ENCODE measurements around the gene GNG7. TPM values are rescaled to one million over a fixed set of nuclear protein-coding genes. Genes with fewer than 3 reads are reported as not detected.
"Not testable (repeated sequence)": the region's sequence is repeated elsewhere in the genome, so short reads cannot be mapped to it uniquely, and the experiment has no call there.

GNG7 gene
- total RNA-seq, 1 experiment from 2014 or later = 0.87 TPM

- Mint-ChIP-seq H3K27me3 (ENCODE audit: unreplicated experiment) (no peaks in the 10 kb centered on the region), H3K4me3 (ENCODE audit: low read depth, unreplicated experiment) (no peak overlapping the region), H3K36me3 (ENCODE audit: insufficient read depth, unreplicated experiment) (no peaks in the 10 kb centered on the region), H3K4me1 (ENCODE audit: low read depth, unreplicated experiment) (no peaks in the 10 kb centered on the region), H3K27ac (ENCODE audit: unreplicated experiment) (no peak overlapping the region), H3K9me3 (ENCODE audit: low read depth, unreplicated experiment) (no peaks in the 10 kb centered on the region)
- CTCF ChIA-PET = interaction anchor here (0.6 kb wide), 1 partner anchor 336 kb away, joined by 4 read pairs; no protein-coding TSS in a partner anchor
- TF ChIP-seq, protein P1, sequence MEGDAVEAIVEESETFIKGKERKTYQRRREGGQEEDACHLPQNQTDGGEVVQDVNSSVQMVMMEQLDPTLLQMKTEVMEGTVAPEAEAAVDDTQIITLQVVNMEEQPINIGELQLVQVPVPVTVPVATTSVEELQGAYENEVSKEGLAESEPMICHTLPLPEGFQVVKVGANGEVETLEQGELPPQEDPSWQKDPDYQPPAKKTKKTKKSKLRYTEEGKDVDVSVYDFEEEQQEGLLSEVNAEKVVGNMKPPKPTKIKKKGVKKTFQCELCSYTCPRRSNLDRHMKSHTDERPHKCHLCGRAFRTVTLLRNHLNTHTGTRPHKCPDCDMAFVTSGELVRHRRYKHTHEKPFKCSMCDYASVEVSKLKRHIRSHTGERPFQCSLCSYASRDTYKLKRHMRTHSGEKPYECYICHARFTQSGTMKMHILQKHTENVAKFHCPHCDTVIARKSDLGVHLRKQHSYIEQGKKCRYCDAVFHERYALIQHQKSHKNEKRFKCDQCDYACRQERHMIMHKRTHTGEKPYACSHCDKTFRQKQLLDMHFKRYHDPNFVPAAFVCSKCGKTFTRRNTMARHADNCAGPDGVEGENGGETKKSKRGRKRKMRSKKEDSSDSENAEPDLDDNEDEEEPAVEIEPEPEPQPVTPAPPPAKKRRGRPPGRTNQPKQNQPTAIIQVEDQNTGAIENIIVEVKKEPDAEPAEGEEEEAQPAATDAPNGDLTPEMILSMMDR (IDR thresholded peaks at IDR 0.05; ENCODE audit: unreplicated experiment) = no peak
- DNase-seq = no peak
- BruUV-seq (replicated peaks) = no TSS peak
- intact Hi-C loops (cut with micrococcal nuclease; ENCODE audit: unreplicated experiment) = no loop called here
Measured at GRCh38 chr19:2668175-2668763, 34.2 kb downstream of the GNG7 start.

DNA sequence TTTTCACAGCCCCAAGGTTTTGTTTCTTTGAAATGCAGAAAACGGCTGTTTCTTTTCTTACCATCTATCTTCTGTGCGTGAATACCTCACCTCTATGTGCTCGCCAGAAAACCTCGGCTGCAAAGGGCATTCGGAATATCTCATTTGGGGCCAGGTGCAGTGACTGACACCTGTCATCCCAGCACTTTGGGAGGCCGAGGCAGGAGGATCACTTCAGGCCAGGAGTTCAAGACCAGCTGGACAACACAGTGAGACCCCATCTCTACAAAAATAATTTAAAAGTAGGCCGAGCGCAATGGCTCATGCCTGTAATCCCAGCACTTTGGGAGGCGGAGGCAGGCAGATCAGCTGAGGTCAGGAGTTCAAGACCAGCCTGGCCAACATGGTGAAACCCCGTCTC lies 35.1 kb downstream of the GNG7 start:
- BruUV-seq (replicated peaks); intact Hi-C loops (cut with micrococcal nuclease; ENCODE audit: unreplicated experiment); CTCF ChIA-PET; DNase-seq; H3K4me1 Mint-ChIP-seq (ENCODE audit: low read depth, unreplicated experiment); H3K36me3 Mint-ChIP-seq (ENCODE audit: insufficient read depth, unreplicated experiment); H3K27ac Mint-ChIP-seq (ENCODE audit: unreplicated experiment); H3K27me3 Mint-ChIP-seq (ENCODE audit: unreplicated experiment); H3K4me3 Mint-ChIP-seq (ENCODE audit: low read depth, unreplicated experiment); H3K9me3 Mint-ChIP-seq (ENCODE audit: low read depth, unreplicated experiment): not testable (repeated sequence)

- DNase-seq = no peak
- intact Hi-C loops (cut with micrococcal nuclease; ENCODE audit: unreplicated experiment) = no loop called here
- TF ChIP-seq, protein P1 (IDR thresholded peaks at IDR 0.05; ENCODE audit: unreplicated experiment) = no peak
- no peak overlapping the region for H3K27ac Mint-ChIP-seq (ENCODE audit: unreplicated experiment)
- no peak overlapping the region for H3K4me3 Mint-ChIP-seq (ENCODE audit: low read depth, unreplicated experiment)
- BruUV-seq (replicated peaks) = no TSS peak
- H3K27me3 Mint-ChIP-seq (ENCODE audit: unreplicated experiment) = no peaks in the 10 kb centered on the region
- no peaks in the 10 kb centered on the region for H3K9me3 Mint-ChIP-seq (ENCODE audit: low read depth, unreplicated experiment)
- CTCF ChIA-PET = no interaction called here
- no peaks in the 10 kb centered on the region for H3K4me1 Mint-ChIP-seq (ENCODE audit: low read depth, unreplicated experiment)
- H3K36me3 Mint-ChIP-seq (ENCODE audit: insufficient read depth, unreplicated experiment) = no peaks in the 10 kb centered on the region
Measured at GRCh38 chr19:2666344-2666994, 36.0 kb downstream of the GNG7 start.

GRCh38 chr19:2665103-2665502 lies 37.4 kb downstream of the GNG7 start:
- no peaks in the 10 kb centered on the region for H3K27me3 Mint-ChIP-seq (ENCODE audit: unreplicated experiment)
- TF ChIP-seq, protein P1 (IDR thresholded peaks at IDR 0.05; ENCODE audit: unreplicated experiment) = no peak
- no peak for DNase-seq
- no peaks in the 10 kb centered on the region for H3K36me3 Mint-ChIP-seq (ENCODE audit: insufficient read depth, unreplicated experiment)
- H3K4me3 Mint-ChIP-seq (ENCODE audit: low read depth, unreplicated experiment) = no peak overlapping the region
- BruUV-seq (replicated peaks) = no TSS peak
- intact Hi-C loops (cut with micrococcal nuclease; ENCODE audit: unreplicated experiment) = no loop called here
- no peaks in the 10 kb centered on the region for H3K4me1 Mint-ChIP-seq (ENCODE audit: low read depth, unreplicated experiment)
- no peaks in the 10 kb centered on the region for H3K9me3 Mint-ChIP-seq (ENCODE audit: low read depth, unreplicated experiment)
- CTCF ChIA-PET = no interaction called here
- no peak overlapping the region for H3K27ac Mint-ChIP-seq (ENCODE audit: unreplicated experiment)

DNA sequence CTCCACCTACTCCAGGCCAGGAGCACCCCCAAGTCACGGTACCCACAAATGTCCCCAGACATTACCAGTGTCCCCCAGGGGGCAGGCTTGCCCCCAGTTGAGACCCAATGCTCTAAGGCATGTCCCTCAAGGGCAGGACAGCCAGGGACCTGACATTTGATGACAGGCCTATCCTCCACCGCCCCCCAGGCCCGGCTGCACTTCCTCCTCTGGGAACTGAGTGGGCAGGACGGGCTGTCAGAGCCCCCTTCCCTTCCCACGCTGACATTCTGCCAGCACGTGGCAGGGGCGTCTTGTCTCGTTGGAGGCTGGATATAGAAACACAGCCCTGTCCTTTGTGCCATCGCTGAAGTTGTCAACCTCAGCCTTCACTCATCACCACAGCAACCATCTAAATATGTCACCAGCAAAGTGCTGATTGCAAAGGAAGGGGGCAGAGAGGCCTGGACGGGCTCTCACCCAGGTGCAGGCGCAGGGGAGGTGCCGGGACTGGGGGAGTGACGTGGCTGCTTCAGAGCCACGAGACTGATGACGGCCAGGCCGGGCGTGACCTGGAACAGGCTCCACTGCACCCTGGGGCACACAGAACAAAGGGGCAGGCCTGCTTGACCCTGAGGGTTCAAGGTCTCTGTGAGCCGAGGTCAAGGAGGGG lies 38.4 kb downstream of the GNG7 start:
- Mint-ChIP-seq H3K36me3 (ENCODE audit: insufficient read depth, unreplicated experiment) (no peaks in the 10 kb centered on the region), H3K4me1 (ENCODE audit: low read depth, unreplicated experiment) (no peaks in the 10 kb centered on the region), H3K27me3 (ENCODE audit: unreplicated experiment) (no peaks in the 10 kb centered on the region), H3K27ac (ENCODE audit: unreplicated experiment) (no peak overlapping the region), H3K9me3 (ENCODE audit: low read depth, unreplicated experiment) (no peaks in the 10 kb centered on the region), H3K4me3 (ENCODE audit: low read depth, unreplicated experiment) (no peak overlapping the region)
- intact Hi-C loops (cut with micrococcal nuclease; ENCODE audit: unreplicated experiment) = no loop called here
- no peak for DNase-seq
- no TSS peak for BruUV-seq (replicated peaks)
- CTCF ChIA-PET = no interaction called here
- TF ChIP-seq, protein P1 (IDR thresholded peaks at IDR 0.05; ENCODE audit: unreplicated experiment) = peak; percentile 21

Measured in Calu3 (cell line).